ENCODE results near the gene DYNC1LI1. TPM values are rescaled to one million over a fixed set of nuclear protein-coding genes. Genes with fewer than 3 reads are reported as not detected.
A peak's percentile ranks its signal among the peaks of the same experiment; 100 is the strongest.
"Not testable (repeated sequence)": the region's sequence is repeated elsewhere in the genome, so short reads cannot be mapped to it uniquely, and the experiment has no call there.

The DYNC1LI1 gene
- total and polyA plus RNA-seq, 2 experiments from 2014 or later: 40.8 to 56.4 TPM

DNA sequence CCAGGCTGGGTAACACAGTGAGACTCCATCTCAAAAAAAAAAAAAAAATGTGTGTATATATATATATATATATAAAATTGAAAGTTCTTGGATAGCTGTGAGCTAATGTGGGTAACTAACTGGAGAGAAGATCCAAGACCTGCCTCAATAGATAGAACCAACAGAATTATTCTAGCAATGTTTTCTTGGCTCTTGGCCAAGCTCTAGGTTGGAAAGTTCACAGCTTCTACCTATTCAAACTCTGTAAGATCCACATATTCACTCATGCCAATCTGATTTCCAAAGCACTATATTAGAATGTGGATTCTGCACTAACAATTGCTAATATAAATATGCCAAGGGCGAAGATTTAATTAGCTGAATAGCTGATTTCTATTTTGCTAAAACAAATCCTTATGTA, 38.2 kb downstream of the DYNC1LI1 start:
- Histone ChIP-seq H3K79me2 (no peaks in the 10 kb centered on the region), H3K4me3 (no peak overlapping the region), H4K20me1 (ENCODE audit: insufficient read depth, poor library complexity, severe bottlenecking) (no peaks in the 10 kb centered on the region), H3K27ac (no peak overlapping the region), H3K27me3 (no peaks in the 10 kb centered on the region), H3K4me1 (ENCODE audit: insufficient read depth) (no peaks in the 10 kb centered on the region), H3K36me3 (replicated peaks; ENCODE audit: insufficient read depth, low read depth) (no peaks in the 10 kb centered on the region), H3K4me2 (no peak overlapping the region), H3K9me2 (replicated peaks; ENCODE audit: insufficient read depth) (no peaks in the 10 kb centered on the region), H2AFZ (no peak overlapping the region), H3K9me3 (ENCODE audit: low read depth) (no peaks in the 10 kb centered on the region)
- no peak for DNase-seq (ENCODE audit: low spot score)
- TF ChIP-seq EZH2 (IDR thresholded peaks at IDR 0.05; ENCODE audit: borderline replicate concordance): no peak
- no peak for TF ChIP-seq CTCF (IDR thresholded peaks at IDR 0.05; ENCODE audit: poor library complexity)
- TF ChIP-seq EZH2phosphoT487 (IDR thresholded peaks at IDR 0.05; ENCODE audit: low read depth, severe bottlenecking, unreplicated experiment): no peak
- 94% methylated on average over 1 of the region's 1 CpG for WGBS (ENCODE audit: low lambda C conversion rate, missing lambda C conversion rate)

DNA sequence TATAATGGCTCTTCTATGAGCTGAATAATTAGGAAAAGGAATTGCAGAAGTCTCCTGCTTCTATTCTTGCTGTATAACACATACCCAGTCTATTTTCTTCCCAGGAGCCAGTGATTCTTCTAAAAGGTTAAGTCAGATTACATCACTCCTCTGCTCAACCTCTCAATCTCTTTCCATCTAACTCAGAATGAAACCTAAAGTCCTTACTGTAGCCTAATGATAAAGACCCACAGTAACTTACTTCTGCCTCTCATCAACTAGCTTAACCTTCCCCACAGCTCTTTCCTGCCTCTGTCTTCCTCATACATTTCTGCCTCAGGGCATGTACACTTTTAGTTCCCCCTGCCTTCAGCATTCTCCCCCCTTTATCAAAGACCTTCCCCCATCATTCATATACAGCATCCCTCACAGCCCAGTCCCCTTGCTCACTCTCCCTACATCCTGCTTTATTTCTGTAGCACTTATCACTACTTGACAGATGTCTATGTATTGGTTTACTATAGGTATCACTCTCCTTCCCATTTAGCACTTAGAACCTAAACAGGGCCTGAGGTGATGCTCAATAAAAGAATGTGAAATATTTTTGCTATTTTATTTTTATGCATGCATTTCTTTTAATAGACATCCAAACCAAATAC, 39.5 kb downstream of the DYNC1LI1 start:
- Histone ChIP-seq H3K9me2 (replicated peaks; ENCODE audit: insufficient read depth) (no peaks in the 10 kb centered on the region), H4K20me1 (ENCODE audit: insufficient read depth, poor library complexity, severe bottlenecking) (no peaks in the 10 kb centered on the region), H3K4me1 (ENCODE audit: insufficient read depth) (no peaks in the 10 kb centered on the region), H2AFZ (no peak overlapping the region), H3K4me2 (no peak overlapping the region), H3K9me3 (ENCODE audit: low read depth) (no peaks in the 10 kb centered on the region), H3K27me3 (no peaks in the 10 kb centered on the region), H3K79me2 (no peaks in the 10 kb centered on the region), H3K4me3 (no peak overlapping the region), H3K27ac (no peak overlapping the region), H3K36me3 (replicated peaks; ENCODE audit: insufficient read depth, low read depth) (no peaks in the 10 kb centered on the region)
- DNase-seq (ENCODE audit: low spot score): no peak
- no peak for TF ChIP-seq CTCF (IDR thresholded peaks at IDR 0.05; ENCODE audit: poor library complexity)
- TF ChIP-seq EZH2 (IDR thresholded peaks at IDR 0.05; ENCODE audit: borderline replicate concordance): no peak
- TF ChIP-seq EZH2phosphoT487 (IDR thresholded peaks at IDR 0.05; ENCODE audit: low read depth, severe bottlenecking, unreplicated experiment): no peak

DNA sequence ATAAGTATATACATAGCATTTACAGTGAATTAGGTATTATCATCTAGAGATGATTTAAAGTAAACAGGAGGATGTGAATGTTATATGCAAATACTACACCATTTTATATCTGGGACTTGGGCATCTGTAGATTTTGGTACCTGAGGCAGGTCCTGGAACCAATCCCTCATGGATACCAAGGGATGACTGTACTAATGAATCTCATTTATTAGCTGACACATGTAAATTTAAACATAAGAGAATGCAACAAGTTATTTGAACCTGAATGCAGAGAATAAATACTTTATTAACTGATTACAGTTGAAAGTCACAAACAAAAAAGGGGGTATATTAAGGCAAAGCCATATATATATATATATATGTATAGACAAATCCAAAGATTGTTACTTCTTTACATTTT, 44.9 kb downstream of the DYNC1LI1 start:
- H3K27ac ChIP-seq: no peak overlapping the region
- H4K20me1 ChIP-seq (ENCODE audit: insufficient read depth, poor library complexity, severe bottlenecking): no peaks in the 10 kb centered on the region
- no peaks in the 10 kb centered on the region for H3K79me2 ChIP-seq
- DNase-seq (ENCODE audit: low spot score): no peak
- no peaks in the 10 kb centered on the region for H3K27me3 ChIP-seq
- H2AFZ ChIP-seq: no peak overlapping the region
- H3K36me3 ChIP-seq (replicated peaks; ENCODE audit: insufficient read depth, low read depth): no peaks in the 10 kb centered on the region
- H3K4me1 ChIP-seq (ENCODE audit: insufficient read depth): no peaks in the 10 kb centered on the region
- TF ChIP-seq CTCF (IDR thresholded peaks at IDR 0.05; ENCODE audit: poor library complexity): no peak
- TF ChIP-seq EZH2 (IDR thresholded peaks at IDR 0.05; ENCODE audit: borderline replicate concordance): no peak
- no peak for TF ChIP-seq EZH2phosphoT487 (IDR thresholded peaks at IDR 0.05; ENCODE audit: low read depth, severe bottlenecking, unreplicated experiment)
- no peak overlapping the region for H3K4me3 ChIP-seq
- no peak overlapping the region for H3K4me2 ChIP-seq
- no peaks in the 10 kb centered on the region for H3K9me3 ChIP-seq (ENCODE audit: low read depth)
- H3K9me2 ChIP-seq (replicated peaks; ENCODE audit: insufficient read depth): no peaks in the 10 kb centered on the region

- TF ChIP-seq EZH2phosphoT487 (IDR thresholded peaks at IDR 0.05; ENCODE audit: low read depth, severe bottlenecking, unreplicated experiment): no peak
- no peak for TF ChIP-seq CTCF (IDR thresholded peaks at IDR 0.05; ENCODE audit: poor library complexity)
- TF ChIP-seq EZH2 (IDR thresholded peaks at IDR 0.05; ENCODE audit: borderline replicate concordance): no peak
- Histone ChIP-seq H2AFZ (no peak overlapping the region), H3K4me3 (no peak overlapping the region), H4K20me1 (ENCODE audit: insufficient read depth, poor library complexity, severe bottlenecking) (no peaks in the 10 kb centered on the region), H3K27me3 (no peaks in the 10 kb centered on the region), H3K9me2 (replicated peaks; ENCODE audit: insufficient read depth) (no peaks in the 10 kb centered on the region), H3K36me3 (replicated peaks; ENCODE audit: insufficient read depth, low read depth) (no peaks in the 10 kb centered on the region), H3K4me1 (ENCODE audit: insufficient read depth) (no peaks in the 10 kb centered on the region), H3K27ac (peak overlapping the region; percentile 71), H3K9me3 (ENCODE audit: low read depth) (no peaks in the 10 kb centered on the region), H3K4me2 (no peak overlapping the region), H3K79me2 (no peaks in the 10 kb centered on the region)
- 78% methylated on average over 7 of the region's 7 CpGs for WGBS (ENCODE audit: low lambda C conversion rate, missing lambda C conversion rate)
- DNase-seq (ENCODE audit: low spot score): peak; percentile 26
Measured at GRCh38 chr3:32522682-32523081, 48.0 kb downstream of the DYNC1LI1 start.

DNA sequence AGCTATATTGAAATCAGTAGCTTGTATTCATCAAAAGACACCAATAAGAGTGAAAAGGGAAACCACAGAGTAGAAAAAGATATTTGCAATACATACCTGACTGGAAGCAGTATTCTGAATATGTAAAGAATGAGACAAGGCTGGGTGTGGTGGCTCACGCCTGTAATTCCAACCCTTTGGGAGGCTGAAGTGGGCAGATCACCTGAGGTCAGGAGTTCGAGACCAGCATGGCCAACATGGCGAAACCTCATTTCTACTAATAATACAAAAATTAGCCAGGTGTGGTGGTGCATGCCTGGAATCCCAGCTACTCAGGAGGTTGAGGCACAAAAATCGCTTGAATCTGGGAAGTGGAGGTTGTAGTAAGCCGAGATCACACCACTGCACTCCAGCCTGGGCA, 51.7 kb downstream of the DYNC1LI1 start:
- H3K27me3 ChIP-seq; DNase-seq (ENCODE audit: low spot score); H3K4me2 ChIP-seq; H3K4me3 ChIP-seq; H4K20me1 ChIP-seq (ENCODE audit: insufficient read depth, poor library complexity, severe bottlenecking); H3K36me3 ChIP-seq (replicated peaks; ENCODE audit: insufficient read depth, low read depth); H3K27ac ChIP-seq; H3K9me3 ChIP-seq (ENCODE audit: low read depth); H3K79me2 ChIP-seq; H3K9me2 ChIP-seq (replicated peaks; ENCODE audit: insufficient read depth); H2AFZ ChIP-seq; H3K4me1 ChIP-seq (ENCODE audit: insufficient read depth): not testable (repeated sequence)
- 96% methylated on average over 5 of the region's 5 CpGs for WGBS (ENCODE audit: low lambda C conversion rate, missing lambda C conversion rate)

Data from hepatocyte (in vitro differentiated cells).